Prostate gland (tissue), 2 donors: ENCODE data around the gene HOXD11.

Source experiments
- CTCF ChIP-seq, 4 experiments: fragments of 200-600 bp in 2 of 4; fragments of 450-650 bp in 2 of 4; sonication (generic) in 2 of 4; IDR thresholded peaks; 1 replicate in 3 of 4; 2 replicates in 1 of 4; pipeline ENCODE4 v1.5.1; 2016 to 2019; ENCODE audit warnings: antibody characterized with exemption in 4 of 4, mild to moderate bottlenecking in 2 of 4, moderate library complexity in 2 of 4
- POLR2A ChIP-seq: fragments of 450-650 bp; IDR thresholded peaks from one replicate; pipeline ENCODE4 v1.6.1; 2016; ENCODE audit warnings: antibody characterized with exemption, mild to moderate bottlenecking
- POLR2AphosphoS5 ChIP-seq: sonication (generic); formaldehyde crosslinking; IDR thresholded peaks from one replicate; pipeline ENCODE4 v1.6.1; 2017; ENCODE audit warnings: antibody characterized with exemption

GRCh38 chr2:176111846-176112374 is 4.8 kb downstream of the HOXD11 start:
- TF ChIP-seq CTCF (IDR thresholded peaks at IDR 0.05) (no peak), POLR2A (no peak), POLR2AphosphoS5 (no peak)
